IMR-90 (cell line): ENCODE results near the gene PKD2L1.
"Not testable (repeated sequence)": the region's sequence is repeated elsewhere in the genome, so short reads cannot be mapped to it uniquely, and the experiment has no call there.

Experiments
- BHLHE40 ChIP-seq: fragments of 150-350 bp; IDR thresholded peaks from 2 replicates; pipeline ENCODE4 v1.6.1; 2016; ENCODE audit warnings: mild to moderate bottlenecking, low read depth, low read length
- CEBPB ChIP-seq: IDR thresholded peaks from 2 replicates; pipeline ENCODE4 v1.6.1; 2012; ENCODE audit warnings: low read depth, low read length, improper control_type of control experiment
- FOS ChIP-seq: fragments of 150-350 bp; IDR thresholded peaks from 2 replicates; pipeline ENCODE4 v1.6.1; 2016; ENCODE audit warnings: low read depth, low read length
- MAFK ChIP-seq: IDR thresholded peaks from 2 replicates; pipeline ENCODE4 v1.6.1; 2012; ENCODE audit warnings: low read depth, low read length, improper control_type of control experiment
- MAZ ChIP-seq: IDR thresholded peaks from 2 replicates; pipeline ENCODE4 v1.6.1; 2012; ENCODE audit warnings: low read depth, mild to moderate bottlenecking, low read length, improper control_type of control experiment, moderate library complexity, borderline replicate concordance
- POLR2A ChIP-seq: IDR thresholded peaks from 2 replicates; pipeline ENCODE4 v1.6.1; 2012; ENCODE audit warnings: mild to moderate bottlenecking, low read depth, low read length
- RAD21 ChIP-seq: IDR thresholded peaks from 2 replicates; pipeline ENCODE4 v1.6.1; 2012; ENCODE audit warnings: low read length, improper control_type of control experiment
- RFX5 ChIP-seq: IDR thresholded peaks from 2 replicates; pipeline ENCODE4 v1.8.0; 2012; ENCODE audit warnings: low read depth, mild to moderate bottlenecking, low read length, moderate library complexity
- SMC3 ChIP-seq: fragments of 150-350 bp; IDR thresholded peaks from 2 replicates; pipeline ENCODE4 v1.6.1; 2016; ENCODE audit warnings: low read depth, mild to moderate bottlenecking, antibody characterized with exemption, low read length, moderate library complexity
- TF ChIP-seq, protein P1 (sequence below): conservative IDR thresholded peaks from 2 replicates; pipeline ENCODE4 v1.5.1; 2012; ENCODE audit warnings: mild to moderate bottlenecking, low read depth, low read length, improper control_type of control experiment
- TF ChIP-seq, protein P2 (sequence below): fragments of 150-350 bp; IDR thresholded peaks from 2 replicates; pipeline ENCODE4 v1.6.1; 2017; ENCODE audit warnings: mild to moderate bottlenecking, antibody characterized with exemption, low read length, low read depth

DNA sequence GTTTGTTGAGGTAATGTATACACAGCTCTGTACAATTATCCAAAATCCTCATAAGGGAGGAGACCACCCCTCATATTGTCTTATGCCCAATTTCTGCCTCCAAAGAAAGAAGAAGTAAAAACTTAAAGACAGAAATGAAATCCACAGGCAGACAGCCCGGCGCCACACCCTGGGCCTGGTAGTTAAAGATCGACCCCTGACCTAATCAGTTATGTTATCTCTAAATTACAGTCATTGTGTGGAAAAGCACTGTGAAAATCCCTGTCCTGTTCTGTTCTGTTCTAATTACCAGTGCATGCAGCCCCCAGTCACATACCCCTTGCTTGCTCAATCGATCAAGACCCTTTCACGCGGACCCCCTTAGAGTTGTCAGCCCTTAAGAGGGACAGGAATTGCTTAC, 46.6 kb upstream of the PKD2L1 start:
- not testable (repeated sequence) for TF ChIP-seq POLR2A, CEBPB, RFX5, RAD21, SMC3, BHLHE40, MAZ, FOS, MAFK
- TF ChIP-seq, protein P1, sequence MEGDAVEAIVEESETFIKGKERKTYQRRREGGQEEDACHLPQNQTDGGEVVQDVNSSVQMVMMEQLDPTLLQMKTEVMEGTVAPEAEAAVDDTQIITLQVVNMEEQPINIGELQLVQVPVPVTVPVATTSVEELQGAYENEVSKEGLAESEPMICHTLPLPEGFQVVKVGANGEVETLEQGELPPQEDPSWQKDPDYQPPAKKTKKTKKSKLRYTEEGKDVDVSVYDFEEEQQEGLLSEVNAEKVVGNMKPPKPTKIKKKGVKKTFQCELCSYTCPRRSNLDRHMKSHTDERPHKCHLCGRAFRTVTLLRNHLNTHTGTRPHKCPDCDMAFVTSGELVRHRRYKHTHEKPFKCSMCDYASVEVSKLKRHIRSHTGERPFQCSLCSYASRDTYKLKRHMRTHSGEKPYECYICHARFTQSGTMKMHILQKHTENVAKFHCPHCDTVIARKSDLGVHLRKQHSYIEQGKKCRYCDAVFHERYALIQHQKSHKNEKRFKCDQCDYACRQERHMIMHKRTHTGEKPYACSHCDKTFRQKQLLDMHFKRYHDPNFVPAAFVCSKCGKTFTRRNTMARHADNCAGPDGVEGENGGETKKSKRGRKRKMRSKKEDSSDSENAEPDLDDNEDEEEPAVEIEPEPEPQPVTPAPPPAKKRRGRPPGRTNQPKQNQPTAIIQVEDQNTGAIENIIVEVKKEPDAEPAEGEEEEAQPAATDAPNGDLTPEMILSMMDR: not testable (repeated sequence)
- TF ChIP-seq, protein P2, sequence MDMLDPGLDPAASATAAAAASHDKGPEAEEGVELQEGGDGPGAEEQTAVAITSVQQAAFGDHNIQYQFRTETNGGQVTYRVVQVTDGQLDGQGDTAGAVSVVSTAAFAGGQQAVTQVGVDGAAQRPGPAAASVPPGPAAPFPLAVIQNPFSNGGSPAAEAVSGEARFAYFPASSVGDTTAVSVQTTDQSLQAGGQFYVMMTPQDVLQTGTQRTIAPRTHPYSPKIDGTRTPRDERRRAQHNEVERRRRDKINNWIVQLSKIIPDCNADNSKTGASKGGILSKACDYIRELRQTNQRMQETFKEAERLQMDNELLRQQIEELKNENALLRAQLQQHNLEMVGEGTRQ: not testable (repeated sequence)
